Naive B cell (primary cell): ENCODE results near the gene KCTD12. TPM values are rescaled to one million over a fixed set of nuclear protein-coding genes. Genes with fewer than 3 reads are reported as not detected.

ENCODE experiments used
- ATAC-seq, 2 donors: fragments of 150-1000 bp; cut with Tn5 transposase; 2 replicates each; pipeline ENCODE4 v1.10.0; 2021; ENCODE audit warnings: low read depth in 2 of 2, mild to moderate bottlenecking in 2 of 2, moderate library complexity in 2 of 2
- DNase-seq: peaks from one replicate; pipeline ENCODE4 v3.0.0; 2022
- H3K27ac Mint-ChIP-seq, 6 donors: one replicate each; pipeline ENCODE4 v1.8.0; 2020 to 2022; ENCODE audit warnings: mild to moderate bottlenecking in 6 of 6, mixed read lengths in 6 of 6, moderate library complexity in 5 of 6, inconsistent platforms in 2 of 6
- H3K27me3 Mint-ChIP-seq, 3 donors: one replicate each; pipeline ENCODE4 v1.8.0; 2021 to 2022; ENCODE audit warnings: mixed read lengths in 3 of 3, mild to moderate bottlenecking in 1 of 3
- H3K36me3 Mint-ChIP-seq, 2 donors: one replicate each; pipeline ENCODE4 v1.8.0; 2020 to 2022; ENCODE audit warnings: mixed read lengths in 2 of 2, inconsistent platforms in 1 of 2, mild to moderate bottlenecking in 1 of 2
- H3K4me1 Mint-ChIP-seq, 3 donors: one replicate each; pipeline ENCODE4 v1.8.0; 2020 to 2022; ENCODE audit warnings: mixed read lengths in 3 of 3, inconsistent platforms in 1 of 3, mild to moderate bottlenecking in 1 of 3, moderate library complexity in 1 of 3
- H3K4me3 Mint-ChIP-seq, 8 donors: one replicate each; pipeline ENCODE4 v1.8.0; 2020 to 2022; ENCODE audit warnings: mild to moderate bottlenecking in 8 of 8, mixed read lengths in 8 of 8, moderate library complexity in 8 of 8, inconsistent platforms in 2 of 8
- H3K9me3 Mint-ChIP-seq, 7 donors: one replicate each; pipeline ENCODE4 v1.8.0; 2020 to 2022; ENCODE audit warnings: mixed read lengths in 7 of 7, mild to moderate bottlenecking in 5 of 7, inconsistent platforms in 2 of 7, moderate library complexity in 1 of 7
- polyA plus RNA-seq, 6 donors: library from polyadenylated mRNA; unstranded; fragments of 300-500 nt; fragmentation: Illumina TruSeq; gene quantifications; one replicate each; pipeline ENCODE4 v1.2.3, GENCODE V29; 2021; ENCODE audit warnings: low read depth in 6 of 6

The KCTD12 gene
- polyA plus RNA-seq, 6 donors from 2014 or later = 0.10 to 0.27 (median 0.14) TPM

DNA sequence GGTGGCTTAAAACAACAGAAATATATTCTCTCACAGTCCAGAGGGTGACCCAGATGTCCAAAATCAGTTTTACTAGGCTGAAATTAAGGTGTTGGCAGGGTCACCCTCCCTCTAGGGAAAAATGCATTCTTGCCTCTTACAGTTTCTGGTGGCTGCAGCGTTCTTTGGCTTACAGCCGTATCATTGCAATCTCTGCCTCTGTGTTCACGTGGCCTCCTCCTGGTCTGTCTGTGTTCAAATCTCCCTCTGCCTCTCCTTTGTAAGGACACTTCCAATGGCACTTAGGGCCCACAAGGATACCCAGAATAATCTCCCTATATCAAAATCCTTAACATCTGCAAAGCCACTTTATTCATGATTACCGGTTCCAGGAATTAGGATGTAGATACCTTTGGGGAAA, 21.1 kb downstream of the KCTD12 start:
- Mint-ChIP-seq H3K9me3 (peaks cover 0 to 8% (median 0%) of the 10 kb centered on the region in 7 donors), H3K4me3 (no peak overlapping the region), H3K27ac (no peak overlapping the region), H3K36me3 (peaks cover 0 to 3% of the 10 kb centered on the region in 2 donors), H3K4me1 (no peaks in the 10 kb centered on the region), H3K27me3 (peaks cover 28 to 47% (median 29%) of the 10 kb centered on the region in 3 donors)
- ATAC-seq = no peak
- no peak for DNase-seq

DNA sequence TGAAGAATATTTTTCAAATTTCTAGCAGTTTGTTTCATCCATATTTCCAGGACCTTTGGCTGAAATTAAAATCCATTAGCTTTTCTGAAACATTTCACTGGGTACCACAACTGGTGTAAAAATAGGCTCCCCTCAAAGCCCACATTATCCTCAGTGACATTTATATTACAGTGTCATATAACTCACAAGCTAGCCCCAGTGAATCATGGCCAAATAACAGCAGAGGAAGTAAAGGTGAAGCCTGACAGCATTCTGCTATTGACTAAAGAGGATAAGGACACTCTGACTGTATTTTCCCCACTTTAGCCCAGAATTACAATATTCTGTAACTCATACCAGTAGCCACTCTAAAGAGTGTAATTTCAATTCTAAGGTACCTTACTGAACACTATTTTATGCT, 21.9 kb downstream of the KCTD12 start:
- Mint-ChIP-seq H3K9me3 (peaks cover 0 to 17% (median 0%) of the 10 kb centered on the region in 7 donors), H3K27ac (no peak overlapping the region), H3K4me1 (no peaks in the 10 kb centered on the region), H3K36me3 (peaks cover 0 to 4% of the 10 kb centered on the region in 2 donors), H3K4me3 (no peak overlapping the region), H3K27me3 (peaks cover 24 to 43% (median 25%) of the 10 kb centered on the region in 3 donors)
- DNase-seq (no peak), ATAC-seq (no peak)

DNA sequence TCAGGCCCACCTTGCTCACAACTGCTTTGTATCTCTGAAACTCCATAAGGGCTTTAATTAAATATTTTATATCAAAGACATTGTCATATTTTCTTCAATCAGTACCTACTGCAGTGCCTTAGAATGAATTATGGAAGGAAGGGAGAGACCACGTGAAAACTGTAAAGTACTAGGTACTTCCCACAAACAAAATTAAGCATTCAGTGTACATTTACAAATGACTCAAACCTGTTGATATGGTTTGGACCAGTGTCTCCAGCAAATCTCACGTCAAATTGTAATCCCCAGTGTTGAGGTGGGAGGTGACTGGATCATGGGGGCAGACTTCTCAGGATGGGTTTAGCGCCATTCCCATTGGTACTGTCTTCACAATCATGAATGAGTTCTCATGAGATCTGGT, 23.2 kb downstream of the KCTD12 start:
- no peak overlapping the region for H3K4me3 Mint-ChIP-seq
- H3K9me3 Mint-ChIP-seq = peaks cover 0 to 22% (median 0%) of the 10 kb centered on the region in 7 donors
- peaks cover 24 to 43% (median 25%) of the 10 kb centered on the region in 3 donors for H3K27me3 Mint-ChIP-seq
- no peaks in the 10 kb centered on the region for H3K4me1 Mint-ChIP-seq
- no peak for ATAC-seq
- no peak for DNase-seq
- peaks cover 0 to 4% of the 10 kb centered on the region in 2 donors for H3K36me3 Mint-ChIP-seq
- H3K27ac Mint-ChIP-seq = no peak overlapping the region

DNA sequence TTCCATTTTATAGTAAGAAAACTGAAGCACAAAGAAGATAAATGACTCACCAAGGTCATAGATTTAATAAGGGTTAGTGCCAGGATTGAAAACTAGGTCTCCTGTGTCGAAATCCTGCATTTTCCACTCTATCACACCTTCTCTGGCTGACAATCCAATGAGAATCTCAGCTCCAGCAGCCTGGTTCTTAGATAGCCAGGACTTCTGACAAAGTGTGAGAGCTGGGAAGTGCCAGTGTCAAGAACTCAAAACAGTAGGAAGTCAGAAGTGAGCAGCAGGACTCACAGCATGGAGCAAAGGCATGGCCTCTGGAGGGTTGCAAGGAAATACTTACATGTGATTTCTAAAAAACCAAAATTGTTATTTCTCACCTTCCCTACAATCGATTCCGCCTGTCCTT, 24.3 kb downstream of the KCTD12 start:
- ATAC-seq (no peak), DNase-seq (no peak)
- Mint-ChIP-seq H3K4me3 (no peak overlapping the region), H3K36me3 (peaks cover 0 to 4% of the 10 kb centered on the region in 2 donors), H3K9me3 (peaks cover 0 to 22% (median 0%) of the 10 kb centered on the region in 7 donors), H3K4me1 (no peaks in the 10 kb centered on the region), H3K27ac (no peak overlapping the region), H3K27me3 (peaks cover 20 to 37% (median 24%) of the 10 kb centered on the region in 3 donors)

DNA sequence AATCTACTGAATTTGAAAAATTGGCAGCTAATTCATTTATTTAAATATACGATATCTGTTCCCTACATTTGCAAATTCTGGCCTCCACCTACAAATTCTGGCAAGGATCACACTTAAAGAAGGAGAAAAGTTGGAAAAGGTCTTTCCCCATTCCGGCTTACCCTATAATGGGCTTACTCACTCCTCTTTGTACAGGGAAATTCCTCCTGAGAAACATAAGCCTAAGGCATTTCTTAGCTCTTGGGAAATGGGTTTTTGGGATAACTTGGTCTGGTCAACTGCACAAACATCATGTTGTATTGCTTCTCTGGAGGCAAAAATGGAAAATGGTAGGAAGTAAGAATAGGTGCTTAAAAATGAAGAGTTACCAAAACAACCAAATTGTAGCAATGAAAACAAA, 25.5 kb downstream of the KCTD12 start:
- DNase-seq (no peak), ATAC-seq (no peak)
- Mint-ChIP-seq H3K27ac (no peak overlapping the region), H3K4me3 (no peak overlapping the region), H3K36me3 (peaks cover 0 to 4% of the 10 kb centered on the region in 2 donors), H3K9me3 (peaks cover 0 to 22% (median 3%) of the 10 kb centered on the region in 7 donors), H3K4me1 (no peaks in the 10 kb centered on the region), H3K27me3 (peaks cover 16 to 26% (median 19%) of the 10 kb centered on the region in 3 donors)

DNA sequence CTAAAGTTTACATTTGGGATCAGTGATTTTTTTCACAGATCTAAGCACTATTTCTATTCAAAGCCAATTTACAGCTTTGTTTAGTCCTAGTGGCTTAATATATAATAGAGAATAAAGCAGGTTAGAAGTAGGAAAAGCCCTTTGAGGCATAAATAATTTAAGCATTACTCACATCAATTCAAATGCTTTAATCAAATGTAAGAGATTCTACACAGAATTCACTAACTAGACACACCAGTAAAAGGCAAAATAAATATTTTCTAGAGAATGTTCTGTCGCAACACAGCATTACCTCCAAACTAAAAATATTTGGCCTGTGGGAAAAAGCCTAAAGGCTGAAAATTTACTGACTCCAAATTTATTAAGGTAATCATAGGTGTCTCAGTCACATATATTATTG, 31.3 kb downstream of the KCTD12 start:
- DNase-seq (no peak), ATAC-seq (no peak)
- no peaks in the 10 kb centered on the region for H3K36me3 Mint-ChIP-seq
- peaks cover 0 to 12% (median 3%) of the 10 kb centered on the region in 7 donors for H3K9me3 Mint-ChIP-seq
- no peak overlapping the region for H3K4me3 Mint-ChIP-seq
- no peak overlapping the region for H3K27ac Mint-ChIP-seq
- peaks cover 0 to 1% (median 0%) of the 10 kb centered on the region in 3 donors for H3K27me3 Mint-ChIP-seq
- H3K4me1 Mint-ChIP-seq = no peaks in the 10 kb centered on the region

DNA sequence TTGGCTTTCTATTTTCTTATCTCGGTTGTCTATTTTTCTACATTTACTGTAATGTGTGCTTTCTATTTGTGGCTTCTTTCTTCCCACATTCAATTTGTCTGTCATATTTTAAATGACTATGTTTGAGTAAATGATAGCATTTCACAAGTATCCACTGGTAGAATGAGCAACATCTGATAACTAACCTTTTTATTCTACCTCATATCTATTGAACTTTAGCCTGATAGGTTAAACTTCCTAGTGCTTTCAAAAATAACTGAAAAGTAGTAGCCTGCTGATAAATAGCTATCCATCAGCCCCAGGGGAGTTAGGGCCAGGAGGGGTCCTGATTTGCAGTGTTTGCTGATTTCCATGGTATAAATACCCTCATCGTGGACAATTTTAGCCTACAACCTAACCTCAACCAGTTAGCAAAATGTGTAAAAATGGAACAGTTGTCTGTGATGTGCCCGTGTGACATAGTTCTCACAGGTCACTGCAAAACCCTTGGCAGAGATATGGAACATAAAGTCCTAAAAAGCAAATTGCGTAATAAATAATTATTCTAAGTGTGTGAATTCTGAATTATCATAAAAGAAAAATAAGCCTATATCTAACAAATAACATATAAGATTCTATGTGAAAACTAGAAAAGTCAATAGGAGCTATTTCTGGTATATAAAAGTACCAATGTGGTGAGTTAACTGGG, 32.1 kb downstream of the KCTD12 start:
- H3K36me3 Mint-ChIP-seq = no peaks in the 10 kb centered on the region
- ATAC-seq = no peak
- peaks cover 0 to 4% (median 2%) of the 10 kb centered on the region in 7 donors for H3K9me3 Mint-ChIP-seq
- no peak overlapping the region for H3K27ac Mint-ChIP-seq
- H3K4me1 Mint-ChIP-seq = no peaks in the 10 kb centered on the region
- H3K4me3 Mint-ChIP-seq = no peak overlapping the region
- no peak for DNase-seq
- peaks cover 0 to 4% (median 0%) of the 10 kb centered on the region in 3 donors for H3K27me3 Mint-ChIP-seq

DNA sequence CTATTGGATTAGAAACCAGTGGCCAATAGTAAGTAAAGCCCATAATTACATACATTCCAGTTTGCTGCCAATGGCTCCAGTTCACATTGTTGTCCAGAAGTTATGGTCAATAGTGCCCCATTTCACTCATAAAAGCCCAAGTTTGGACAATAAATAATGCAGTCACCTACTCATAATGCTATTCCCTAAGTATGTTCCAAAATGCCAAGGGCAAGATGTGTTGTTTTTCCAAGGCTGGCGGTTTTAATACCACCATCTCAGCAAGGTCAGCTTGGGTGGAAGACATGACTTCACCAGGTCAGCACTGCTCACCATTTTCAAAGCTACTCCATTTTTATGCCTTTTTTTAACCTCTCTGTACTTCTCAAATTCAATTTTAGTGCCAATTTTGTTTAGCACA, 32.7 kb downstream of the KCTD12 start:
- Mint-ChIP-seq H3K4me1 (no peaks in the 10 kb centered on the region), H3K27ac (no peak overlapping the region), H3K4me3 (no peak overlapping the region), H3K36me3 (no peaks in the 10 kb centered on the region), H3K9me3 (peaks cover 0 to 4% (median 2%) of the 10 kb centered on the region in 7 donors), H3K27me3 (peaks cover 0 to 4% (median 0%) of the 10 kb centered on the region in 3 donors)
- no peak for DNase-seq
- no peak for ATAC-seq

DNA sequence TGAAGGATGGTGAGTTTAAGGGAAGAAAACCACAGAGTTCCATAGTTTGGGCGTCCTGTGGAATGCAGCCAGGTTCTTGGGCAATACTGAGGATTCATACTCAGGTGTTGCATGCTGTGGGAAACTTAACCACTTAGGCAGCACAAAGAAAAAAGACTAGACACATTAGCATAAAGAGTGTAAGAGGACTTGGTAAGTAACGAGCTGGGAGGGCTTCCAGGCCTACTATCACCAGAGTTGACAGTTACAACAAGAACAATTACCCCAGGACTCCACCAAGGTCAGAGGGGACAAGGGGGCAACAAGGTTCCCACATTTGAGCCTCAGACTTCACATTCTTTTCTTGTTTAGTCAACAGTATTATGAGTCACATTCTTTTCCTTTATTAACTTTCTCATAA, 33.2 kb downstream of the KCTD12 start:
- Mint-ChIP-seq H3K9me3 (peaks cover 0 to 3% (median 2%) of the 10 kb centered on the region in 7 donors), H3K27me3 (peaks cover 0 to 4% (median 0%) of the 10 kb centered on the region in 3 donors), H3K4me3 (no peak overlapping the region), H3K27ac (no peak overlapping the region), H3K36me3 (no peaks in the 10 kb centered on the region), H3K4me1 (no peaks in the 10 kb centered on the region)
- DNase-seq (no peak), ATAC-seq (no peak)

DNA sequence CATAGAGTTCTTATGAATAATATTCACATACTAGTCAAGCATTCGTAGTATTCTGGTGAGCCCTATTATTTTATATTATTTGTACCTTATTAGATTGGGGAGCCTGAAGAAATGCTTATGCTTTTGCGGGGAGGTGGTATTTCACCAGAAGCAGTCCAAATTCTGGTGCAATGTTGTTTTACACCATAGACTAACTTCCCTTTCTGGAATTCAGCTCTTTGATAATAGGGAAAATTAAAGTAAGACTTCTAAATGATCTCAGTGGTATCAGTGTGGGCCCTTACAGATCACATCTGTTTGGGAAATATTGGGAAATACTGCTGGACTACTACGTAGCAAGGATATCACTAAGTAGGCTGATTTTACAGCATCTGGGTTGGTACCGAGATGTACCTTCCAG, 34.2 kb downstream of the KCTD12 start:
- DNase-seq = no peak
- Mint-ChIP-seq H3K4me3 (no peak overlapping the region), H3K4me1 (no peaks in the 10 kb centered on the region), H3K36me3 (no peaks in the 10 kb centered on the region), H3K27me3 (peaks cover 0 to 4% (median 0%) of the 10 kb centered on the region in 3 donors), H3K9me3 (peaks cover 0 to 3% (median 0%) of the 10 kb centered on the region in 7 donors), H3K27ac (no peak overlapping the region)
- no peak for ATAC-seq

DNA sequence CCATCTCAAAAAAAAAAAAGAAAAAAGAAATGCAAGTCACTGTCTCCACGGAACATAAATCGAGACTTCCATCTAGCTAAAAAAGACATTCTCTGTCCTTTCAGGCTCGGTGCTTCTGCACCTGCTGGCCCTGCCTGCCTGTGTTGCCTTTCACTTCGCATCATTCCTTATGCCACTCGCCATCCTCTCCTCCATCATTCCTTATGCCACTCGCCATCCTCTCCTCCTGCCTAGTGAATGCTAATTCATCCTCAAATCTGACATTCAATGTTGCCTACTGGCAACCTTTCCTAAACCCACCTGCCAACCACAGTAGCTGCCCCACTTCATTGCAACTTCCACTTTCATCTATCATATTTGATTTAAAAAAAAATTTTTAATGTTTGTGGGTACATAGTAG, 36.7 kb downstream of the KCTD12 start:
- Mint-ChIP-seq H3K4me3 (no peak overlapping the region), H3K9me3 (no peaks in the 10 kb centered on the region), H3K36me3 (no peaks in the 10 kb centered on the region), H3K27ac (no peak overlapping the region), H3K4me1 (no peaks in the 10 kb centered on the region), H3K27me3 (peaks cover 0 to 4% (median 0%) of the 10 kb centered on the region in 3 donors)
- DNase-seq = no peak
- ATAC-seq = no peak

DNA sequence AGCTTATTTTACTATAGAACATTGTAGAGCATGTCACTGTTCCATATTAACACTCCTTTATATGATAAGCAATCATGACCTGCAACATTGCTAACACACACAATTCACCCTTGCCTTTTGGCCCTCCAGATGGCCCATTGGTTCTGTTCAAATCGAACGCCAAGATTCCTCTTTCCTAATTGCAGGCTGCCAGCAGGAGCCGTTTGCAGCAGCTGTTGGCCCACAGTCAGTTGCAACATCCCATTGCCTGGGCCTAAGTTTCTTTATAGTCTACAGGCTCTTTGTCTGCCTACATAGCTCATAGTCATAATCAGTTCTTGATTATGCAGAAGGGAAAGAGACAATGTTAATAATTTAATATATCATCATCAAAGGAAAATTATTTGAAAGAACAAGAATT, 37.6 kb downstream of the KCTD12 start:
- Mint-ChIP-seq H3K4me3 (no peak overlapping the region), H3K36me3 (no peaks in the 10 kb centered on the region), H3K27me3 (peaks cover 0 to 4% (median 0%) of the 10 kb centered on the region in 3 donors), H3K9me3 (no peaks in the 10 kb centered on the region), H3K27ac (no peak overlapping the region), H3K4me1 (no peaks in the 10 kb centered on the region)
- ATAC-seq (no peak), DNase-seq (no peak)

DNA sequence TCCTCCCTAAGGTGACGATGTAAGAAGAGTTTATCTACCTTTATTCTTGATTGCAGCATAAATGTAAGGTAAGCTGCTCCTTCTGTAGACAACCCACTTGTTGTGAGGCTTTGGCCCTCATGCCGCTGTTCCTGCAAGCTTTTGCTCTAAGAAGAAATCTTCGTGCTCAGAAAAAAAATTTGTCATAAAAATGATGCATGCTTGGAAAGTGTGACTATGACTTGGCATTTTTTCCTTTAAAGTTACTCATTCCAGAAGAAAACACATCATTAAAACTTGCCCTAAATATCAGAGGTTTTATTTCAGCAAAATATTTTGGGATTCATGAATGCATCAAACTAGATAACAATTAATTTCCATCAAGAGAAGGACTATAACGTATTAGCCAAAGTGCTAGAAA, 39.8 kb downstream of the KCTD12 start:
- no peaks in the 10 kb centered on the region for H3K4me1 Mint-ChIP-seq
- peaks cover 7 to 13% (median 9%) of the 10 kb centered on the region in 3 donors for H3K27me3 Mint-ChIP-seq
- ATAC-seq = no peak
- H3K27ac Mint-ChIP-seq = no peak overlapping the region
- H3K36me3 Mint-ChIP-seq = peaks cover 0 to 8% of the 10 kb centered on the region in 2 donors
- no peak for DNase-seq
- peaks cover 0 to 5% (median 0%) of the 10 kb centered on the region in 7 donors for H3K9me3 Mint-ChIP-seq
- no peak overlapping the region for H3K4me3 Mint-ChIP-seq

DNA sequence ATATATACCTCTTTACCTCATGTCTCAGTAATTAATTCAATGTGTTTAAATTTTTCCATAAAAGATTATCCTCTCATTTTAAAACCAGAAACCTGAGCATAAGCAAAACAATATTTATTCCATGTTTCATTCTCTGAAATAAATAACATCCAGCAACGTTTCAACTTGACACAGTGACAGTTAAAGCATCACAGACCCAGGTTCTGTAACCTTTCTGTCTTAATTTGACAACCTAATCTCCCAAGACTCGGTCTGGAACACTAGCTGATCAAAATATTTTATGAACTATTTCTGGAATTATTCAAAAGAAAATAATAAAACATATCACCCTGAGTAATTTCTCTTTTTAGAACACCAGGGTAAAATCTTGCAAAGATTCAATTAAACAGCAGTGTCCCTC, 40.3 kb downstream of the KCTD12 start:
- H3K27ac Mint-ChIP-seq = no peak overlapping the region
- H3K9me3 Mint-ChIP-seq = peaks cover 0 to 5% (median 0%) of the 10 kb centered on the region in 7 donors
- ATAC-seq = no peak
- peaks cover 7 to 13% (median 9%) of the 10 kb centered on the region in 3 donors for H3K27me3 Mint-ChIP-seq
- peaks cover 0 to 8% of the 10 kb centered on the region in 2 donors for H3K36me3 Mint-ChIP-seq
- H3K4me1 Mint-ChIP-seq = no peaks in the 10 kb centered on the region
- no peak overlapping the region for H3K4me3 Mint-ChIP-seq
- no peak for DNase-seq
